Measurements from ENCODE around the gene HTT. TPM values are rescaled to one million over a fixed set of nuclear protein-coding genes. Genes with fewer than 3 reads are reported as not detected.
A peak's percentile ranks its signal among the peaks of the same experiment; 100 is the strongest.

The HTT gene
- total and polyA plus RNA-seq, 9 of the 15 experiments (the other 6 are each of a cell fraction or from before 2014, with no cell fraction given) = 0.66 to 31.6 (median 14.7) TPM

DNA sequence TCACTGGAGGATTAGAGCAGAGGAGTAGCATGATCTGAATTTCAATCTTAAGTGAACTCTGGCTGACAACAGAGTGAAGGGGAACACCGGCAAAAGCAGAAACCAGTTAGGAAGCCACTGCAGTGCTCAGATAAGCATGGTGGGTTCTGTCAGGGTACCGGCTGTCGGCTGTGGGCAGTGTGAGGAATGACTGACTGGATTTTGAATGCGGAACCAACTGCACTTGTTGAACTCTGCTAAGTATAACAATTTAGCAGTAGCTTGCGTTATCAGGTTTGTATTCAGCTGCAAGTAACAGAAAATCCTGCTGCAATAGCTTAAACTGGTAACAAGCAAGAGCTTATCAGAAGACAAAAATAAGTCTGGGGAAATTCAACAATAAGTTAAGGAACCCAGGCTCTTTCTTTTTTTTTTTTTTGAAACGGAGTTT lies 5.2 kb downstream of the HTT start (continued):
- TF ChIP-seq POLR2AphosphoS5 (IDR thresholded peaks at IDR 0.05; ENCODE audit: control insufficient read depth, insufficient read depth, low read depth, low read length) (peak; percentile 88), ZNF77 (CRISPR knock-in tag; IDR thresholded peaks at IDR 0.05) (no peak), RNF2 (IDR thresholded peaks at IDR 0.05) (peak; percentile 82; the same call in 1 of the 2 replicates), SIX5 (IDR thresholded peaks at IDR 0.05; ENCODE audit: borderline replicate concordance in 1 of 2, insufficient read depth in 1 of 2, low read depth in 1 of 2, low read length in 2 of 2) (no peak), CBX3 (IDR thresholded peaks at IDR 0.05; ENCODE audit: borderline replicate concordance in 1 of 2, low read length in 2 of 2) (peak in 1 of 2 experiments; percentile 26; a peak in 1 of 3 replicates), FOXP1 (CRISPR knock-in tag; IDR thresholded peaks at IDR 0.05) (no peak), NEUROD1 (IDR thresholded peaks at IDR 0.05; ENCODE audit: borderline replicate concordance, low read depth, low read length, partially characterized antibody) (peak; percentile 15), ARHGAP35 (IDR thresholded peaks at IDR 0.05; ENCODE audit: partially characterized antibody) (no peak), ATF7 (IDR thresholded peaks at IDR 0.05) (peak; percentile 66), HEY1 (CRISPR knock-in tag; IDR thresholded peaks at IDR 0.05; ENCODE audit: borderline replicate concordance) (no peak), FOXK1 (CRISPR knock-in tag; IDR thresholded peaks at IDR 0.05; ENCODE audit: borderline replicate concordance) (no peak), KLF6 (CRISPR knock-in tag; IDR thresholded peaks at IDR 0.05; ENCODE audit: borderline replicate concordance) (no peak), SIRT6 (IDR thresholded peaks at IDR 0.05; ENCODE audit: low read depth, low read length) (no peak), HDAC3 (IDR thresholded peaks at IDR 0.05; ENCODE audit: borderline replicate concordance, partially characterized antibody) (no peak), PHF21A (IDR thresholded peaks at IDR 0.05; ENCODE audit: borderline replicate concordance, low read depth) (no peak), PTBP1 (IDR thresholded peaks at IDR 0.05; ENCODE audit: low read depth, low read length) (no peak), JUN (IDR thresholded peaks at IDR 0.05; ENCODE audit: borderline replicate concordance, low read depth, low read length) (no peak), JUN (CRISPR knock-in tag; IDR thresholded peaks at IDR 0.05; ENCODE audit: borderline replicate concordance) (no peak), XRCC4 (IDR thresholded peaks at IDR 0.05; ENCODE audit: extremely low read depth, insufficient read depth, insufficient read length) (no peak), CTBP1 (IDR thresholded peaks at IDR 0.05; ENCODE audit: borderline replicate concordance) (peak; percentile 75; the same call in 1 of the 2 replicates), HIVEP1 (CRISPR knock-in tag; IDR thresholded peaks at IDR 0.05) (no peak), SREBF2 (CRISPR knock-in tag; IDR thresholded peaks at IDR 0.05) (no peak)
- TF ChIP-seq, protein P1, sequence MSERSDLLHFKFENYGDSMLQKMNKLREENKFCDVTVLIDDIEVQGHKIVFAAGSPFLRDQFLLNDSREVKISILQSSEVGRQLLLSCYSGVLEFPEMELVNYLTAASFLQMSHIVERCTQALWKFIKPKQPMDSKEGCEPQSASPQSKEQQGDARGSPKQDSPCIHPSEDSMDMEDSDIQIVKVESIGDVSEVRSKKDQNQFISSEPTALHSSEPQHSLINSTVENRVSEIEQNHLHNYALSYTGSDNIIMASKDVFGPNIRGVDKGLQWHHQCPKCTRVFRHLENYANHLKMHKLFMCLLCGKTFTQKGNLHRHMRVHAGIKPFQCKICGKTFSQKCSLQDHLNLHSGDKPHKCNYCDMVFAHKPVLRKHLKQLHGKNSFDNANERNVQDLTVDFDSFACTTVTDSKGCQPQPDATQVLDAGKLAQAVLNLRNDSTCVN (CRISPR knock-in tag; IDR thresholded peaks at IDR 0.05) = no peak
- TF ChIP-seq, protein P2, sequence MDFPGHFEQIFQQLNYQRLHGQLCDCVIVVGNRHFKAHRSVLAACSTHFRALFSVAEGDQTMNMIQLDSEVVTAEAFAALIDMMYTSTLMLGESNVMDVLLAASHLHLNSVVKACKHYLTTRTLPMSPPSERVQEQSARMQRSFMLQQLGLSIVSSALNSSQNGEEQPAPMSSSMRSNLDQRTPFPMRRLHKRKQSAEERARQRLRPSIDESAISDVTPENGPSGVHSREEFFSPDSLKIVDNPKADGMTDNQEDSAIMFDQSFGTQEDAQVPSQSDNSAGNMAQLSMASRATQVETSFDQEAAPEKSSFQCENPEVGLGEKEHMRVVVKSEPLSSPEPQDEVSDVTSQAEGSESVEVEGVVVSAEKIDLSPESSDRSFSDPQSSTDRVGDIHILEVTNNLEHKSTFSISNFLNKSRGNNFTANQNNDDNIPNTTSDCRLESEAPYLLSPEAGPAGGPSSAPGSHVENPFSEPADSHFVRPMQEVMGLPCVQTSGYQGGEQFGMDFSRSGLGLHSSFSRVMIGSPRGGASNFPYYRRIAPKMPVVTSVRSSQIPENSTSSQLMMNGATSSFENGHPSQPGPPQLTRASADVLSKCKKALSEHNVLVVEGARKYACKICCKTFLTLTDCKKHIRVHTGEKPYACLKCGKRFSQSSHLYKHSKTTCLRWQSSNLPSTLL (IDR thresholded peaks at IDR 0.05) = no peak
- TF ChIP-seq, protein P3, sequence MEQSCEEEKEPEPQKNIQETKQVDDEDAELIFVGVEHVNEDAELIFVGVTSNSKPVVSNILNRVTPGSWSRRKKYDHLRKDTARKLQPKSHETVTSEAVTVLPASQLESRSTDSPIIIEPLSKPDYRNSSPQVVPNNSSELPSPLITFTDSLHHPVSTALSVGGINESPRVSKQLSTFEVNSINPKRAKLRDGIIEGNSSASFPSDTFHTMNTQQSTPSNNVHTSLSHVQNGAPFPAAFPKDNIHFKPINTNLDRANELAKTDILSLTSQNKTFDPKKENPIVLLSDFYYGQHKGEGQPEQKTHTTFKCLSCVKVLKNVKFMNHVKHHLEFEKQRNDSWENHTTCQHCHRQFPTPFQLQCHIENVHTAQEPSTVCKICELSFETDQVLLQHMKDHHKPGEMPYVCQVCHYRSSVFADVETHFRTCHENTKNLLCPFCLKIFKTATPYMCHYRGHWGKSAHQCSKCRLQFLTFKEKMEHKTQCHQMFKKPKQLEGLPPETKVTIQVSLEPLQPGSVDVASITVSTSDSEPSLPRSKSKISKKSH (CRISPR knock-in tag; IDR thresholded peaks at IDR 0.05) = no peak
- TF ChIP-seq, protein P4, sequence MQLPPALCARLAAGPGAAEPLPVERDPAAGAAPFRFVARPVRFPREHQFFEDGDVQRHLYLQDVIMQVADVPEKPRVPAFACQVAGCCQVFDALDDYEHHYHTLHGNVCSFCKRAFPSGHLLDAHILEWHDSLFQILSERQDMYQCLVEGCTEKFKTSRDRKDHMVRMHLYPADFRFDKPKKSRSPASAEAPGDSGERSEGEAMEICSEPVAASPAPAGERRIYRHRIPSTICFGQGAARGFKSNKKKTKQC (CRISPR knock-in tag; IDR thresholded peaks at IDR 0.05) = no peak
